Inflammatory macrophage treated with lipopolysaccharide for 4 hours (primary cell): Measurements from ENCODE around the gene HECA.
"Not testable (repeated sequence)": the region's sequence is repeated elsewhere in the genome, so short reads cannot be mapped to it uniquely, and the experiment has no call there.

Experiments
- DNase-seq: peaks from one replicate; pipeline ENCODE4 v3.0.0-alpha.2; 2020

Gene HECA

GRCh38 chr6:139134817-139135577 is at the start of gene HECA:
HECA (plus strand) TSS chr6:139135080; CDS start chr6:139135397, 317 bp downstream.
- DNase-seq = peak; percentile 96

- DNase-seq = no peak
These were observed 43.1 kb upstream of the HECA start for GRCh38 chr6:139091826-139092225.

- no peak for DNase-seq
These were observed 34.9 kb upstream of the HECA start for GRCh38 chr6:139099984-139100383.

GRCh38 chr6:139107051-139107450 is 27.8 kb upstream of the HECA start:
- DNase-seq = no peak

GRCh38 chr6:139108378-139108777 is 26.5 kb upstream of the HECA start:
- DNase-seq = no peak

- no peak for DNase-seq
These were observed 25.3 kb upstream of the HECA start for GRCh38 chr6:139109558-139109957.

- DNase-seq = peak; percentile 36
These were observed 22.7 kb upstream of the HECA start for GRCh38 chr6:139112146-139112545.

- DNase-seq = no peak
These were observed 22.3 kb upstream of the HECA start for GRCh38 chr6:139112561-139112960.

- no peak for DNase-seq
These were observed 20.1 kb upstream of the HECA start for GRCh38 chr6:139114746-139115145.

- DNase-seq = no peak
These were observed 18.7 kb upstream of the HECA start for GRCh38 chr6:139115989-139116758.

GRCh38 chr6:139117734-139118133 is 17.1 kb upstream of the HECA start:
- no peak for DNase-seq

- no peak for DNase-seq
These were observed 15.3 kb upstream of the HECA start for GRCh38 chr6:139119552-139119951.

GRCh38 chr6:139122823-139123222 is 12.1 kb upstream of the HECA start:
- not testable (repeated sequence) for DNase-seq

- peak; percentile 75 for DNase-seq
These were observed 9.8 kb upstream of the HECA start for GRCh38 chr6:139124887-139125672.

- DNase-seq = peak; percentile 94
These were observed 8.6 kb upstream of the HECA start for GRCh38 chr6:139126255-139126654.

GRCh38 chr6:139126931-139127330 is 7.9 kb upstream of the HECA start:
- peak; percentile 65 for DNase-seq

- no peak for DNase-seq
These were observed 5.6 kb upstream of the HECA start for GRCh38 chr6:139129284-139129683.

- DNase-seq = peak; percentile 72
These were observed 3.1 kb upstream of the HECA start for GRCh38 chr6:139131736-139132280.

- DNase-seq = no peak
These were observed 1.4 kb upstream of the HECA start for GRCh38 chr6:139133262-139134063.

- no peak for DNase-seq
These were observed 850 bp upstream of the HECA start for GRCh38 chr6:139134064-139134395.

- peak; percentile 71 for DNase-seq
These were observed 982 bp downstream of the HECA start for GRCh38 chr6:139135578-139136545.
